Caco-2 (cell line): Measurements from ENCODE around the gene CFAP92. TPM values are rescaled to one million over a fixed set of nuclear protein-coding genes. Genes with fewer than 3 reads are reported as not detected.

Experiments
- BruUV-seq: library from RNA; stranded (reverse); fragments of 400-500 nt; replicated peaks from 2 replicates; lab custom pipeline; 2021; lab: Mats Ljungman, UMichigan
- CTCF ChIA-PET: fragments of 300-600 bp; sonication (Branson Sonifier 250); formaldehyde crosslinking; loops from one replicate; lab custom pipeline; 2022; ENCODE audit warnings: antibody characterized with exemption; lab: Charles Lee
- POLR2A ChIA-PET: fragments of 300-600 bp; sonication (Branson Sonifier 250); formaldehyde crosslinking; loops from one replicate; lab custom pipeline; 2022; ENCODE audit warnings: antibody characterized with exemption; lab: Charles Lee
- DNase-seq, 2 experiments: peaks; one replicate each; pipeline versions ENCODE4 v3.0.0 to v3.0.0-alpha.2; 2020 to 2022
- H3K27me3 ChIP-seq: replicated peaks from 2 replicates; pipeline ENCODE4 v1.6.0; 2011; ENCODE audit warnings: low read length; ENCODE audit not compliant: control insufficient read depth, insufficient read depth
- H3K36me3 ChIP-seq: 2 replicates; pipeline ENCODE4 v1.5.1; 2011; ENCODE audit warnings: low read length; ENCODE audit not compliant: control insufficient read depth, insufficient read depth
- H3K4me1 ChIP-seq: fragments of 250-450 bp; sonication (Bioruptor Pico); 2 replicates; pipeline ENCODE4 v1.5.1; 2020; ENCODE audit warnings: mild to moderate bottlenecking
- H3K4me3 ChIP-seq: 2 replicates; pipeline ENCODE4 v1.5.1; 2011; ENCODE audit warnings: low read depth, mild to moderate bottlenecking, control low read depth, low read length
- H3K9me3 ChIP-seq: fragments of 250-450 bp; sonication (Bioruptor Pico); 2 replicates; pipeline ENCODE4 v1.5.1; 2020; ENCODE audit warnings: mild to moderate bottlenecking, moderate library complexity
- H3K27ac Mint-ChIP-seq: one replicate; pipeline ENCODE4 v1.8.0; 2022; ENCODE audit warnings: mixed read lengths; ENCODE audit not compliant: unreplicated experiment
- H3K27me3 Mint-ChIP-seq: one replicate; pipeline ENCODE4 v1.8.0; 2022; ENCODE audit warnings: mixed read lengths; ENCODE audit not compliant: insufficient read depth, unreplicated experiment
- H3K36me3 Mint-ChIP-seq: one replicate; pipeline ENCODE4 v1.8.0; 2022; ENCODE audit warnings: mild to moderate bottlenecking, mixed read lengths; ENCODE audit not compliant: insufficient read depth, unreplicated experiment
- H3K4me1 Mint-ChIP-seq: one replicate; pipeline ENCODE4 v1.8.0; 2022; ENCODE audit warnings: low read depth, mixed read lengths; ENCODE audit not compliant: unreplicated experiment
- H3K4me3 Mint-ChIP-seq: one replicate; pipeline ENCODE4 v1.8.0; 2022; ENCODE audit warnings: mild to moderate bottlenecking, moderate library complexity, mixed read lengths; ENCODE audit not compliant: unreplicated experiment
- H3K9me3 Mint-ChIP-seq: one replicate; pipeline ENCODE4 v1.8.0; 2022; ENCODE audit warnings: mixed read lengths; ENCODE audit not compliant: unreplicated experiment
- intact Hi-C: fragments of 100-400 bp; cut with micrococcal nuclease; formaldehyde crosslinking; loops from one replicate; pipeline ENCODE4 v1.10.0; 2022; ENCODE audit not compliant: unreplicated experiment
- total RNA-seq: library from RNA; stranded (reverse); gene quantifications from 2 replicates; pipeline ENCODE4 v1.2.3, GENCODE V29; 2022
- TF ChIP-seq, protein P1 (sequence below), 2 experiments: fragments of 200-600 bp in 1 of 2; IDR thresholded peaks; 1 replicate in 1 of 2; 2 replicates in 1 of 2; pipeline versions ENCODE4 v1.5.1 to v1.8.0; 2011 to 2022; ENCODE audit warnings: antibody characterized with exemption in 1 of 2, control low read depth in 1 of 2, inconsistent platforms in 1 of 2, low read depth in 1 of 2, low read length in 1 of 2, mild to moderate bottlenecking in 1 of 2, moderate library complexity in 1 of 2; ENCODE audit not compliant: insufficient read depth in 1 of 2, severe bottlenecking in 1 of 2, unreplicated experiment in 1 of 2

The CFAP92 gene
- total RNA-seq, 1 experiment from 2014 or later: 5.9 TPM

DNA sequence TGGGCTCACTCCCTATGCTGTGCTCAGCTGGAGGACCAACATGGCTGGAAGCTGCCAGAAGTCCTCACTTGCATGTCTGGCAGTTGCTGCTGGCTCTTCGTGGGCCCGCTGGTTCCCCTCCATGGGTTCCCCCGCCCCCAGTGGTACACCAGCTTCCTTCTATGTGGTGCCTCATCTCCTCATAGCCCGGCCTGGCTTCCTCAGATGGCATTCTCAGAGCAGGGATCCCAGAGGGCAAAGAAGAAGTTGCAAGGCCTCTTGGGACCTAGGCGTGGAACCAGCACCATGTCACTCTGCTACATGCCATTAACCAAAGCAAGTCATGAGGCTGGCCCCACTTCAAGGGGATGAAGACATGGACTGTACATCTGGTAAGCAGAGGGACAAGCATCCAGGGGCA, 2.9 kb upstream of the CFAP92 start:
- no TSS peak for BruUV-seq
- CTCF ChIA-PET: no interaction called here
- Mint-ChIP-seq H3K4me1 (peaks cover 13% of the 10 kb centered on the region), H3K27me3 (no peaks in the 10 kb centered on the region), H3K9me3 (no peaks in the 10 kb centered on the region), H3K36me3 (no peaks in the 10 kb centered on the region), H3K27ac (no peak overlapping the region), H3K4me3 (no peak overlapping the region)
- intact Hi-C loops: no loop called here
- no peaks in the 10 kb centered on the region for H3K27me3 ChIP-seq
- TF ChIP-seq, protein P1, sequence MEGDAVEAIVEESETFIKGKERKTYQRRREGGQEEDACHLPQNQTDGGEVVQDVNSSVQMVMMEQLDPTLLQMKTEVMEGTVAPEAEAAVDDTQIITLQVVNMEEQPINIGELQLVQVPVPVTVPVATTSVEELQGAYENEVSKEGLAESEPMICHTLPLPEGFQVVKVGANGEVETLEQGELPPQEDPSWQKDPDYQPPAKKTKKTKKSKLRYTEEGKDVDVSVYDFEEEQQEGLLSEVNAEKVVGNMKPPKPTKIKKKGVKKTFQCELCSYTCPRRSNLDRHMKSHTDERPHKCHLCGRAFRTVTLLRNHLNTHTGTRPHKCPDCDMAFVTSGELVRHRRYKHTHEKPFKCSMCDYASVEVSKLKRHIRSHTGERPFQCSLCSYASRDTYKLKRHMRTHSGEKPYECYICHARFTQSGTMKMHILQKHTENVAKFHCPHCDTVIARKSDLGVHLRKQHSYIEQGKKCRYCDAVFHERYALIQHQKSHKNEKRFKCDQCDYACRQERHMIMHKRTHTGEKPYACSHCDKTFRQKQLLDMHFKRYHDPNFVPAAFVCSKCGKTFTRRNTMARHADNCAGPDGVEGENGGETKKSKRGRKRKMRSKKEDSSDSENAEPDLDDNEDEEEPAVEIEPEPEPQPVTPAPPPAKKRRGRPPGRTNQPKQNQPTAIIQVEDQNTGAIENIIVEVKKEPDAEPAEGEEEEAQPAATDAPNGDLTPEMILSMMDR (IDR thresholded peaks at IDR 0.05; ENCODE audit: insufficient read depth in 1 of 2, low read depth in 1 of 2, low read length in 1 of 2, severe bottlenecking in 1 of 2, unreplicated experiment in 1 of 2): no peak
- H3K36me3 ChIP-seq: no peaks in the 10 kb centered on the region
- H3K4me1 ChIP-seq: peaks cover 5% of the 10 kb centered on the region; the same call in 1 of the 2 replicates
- no peaks in the 10 kb centered on the region for H3K9me3 ChIP-seq
- POLR2A ChIA-PET: no interaction called here
- DNase-seq: no peak
- H3K4me3 ChIP-seq: no peak overlapping the region

DNA sequence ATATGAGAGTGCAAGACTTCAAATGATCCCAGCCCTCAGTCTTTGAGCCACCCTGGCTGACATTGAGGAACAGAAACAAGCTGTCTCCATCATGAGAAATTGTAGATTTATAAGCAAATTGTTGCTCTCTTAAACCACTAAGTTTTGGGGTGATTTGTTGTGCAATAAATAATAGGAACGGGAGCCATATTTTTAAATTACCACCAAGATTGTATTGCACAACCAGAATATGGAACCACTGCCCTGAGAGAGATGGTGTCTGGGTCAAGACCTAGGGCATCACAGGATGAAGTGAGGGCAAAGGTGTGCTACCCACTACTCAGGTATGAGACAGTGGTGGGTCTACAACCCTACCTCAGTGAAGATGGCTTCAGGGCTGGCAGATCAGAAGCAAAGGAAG, 2.3 kb upstream of the CFAP92 start:
- intact Hi-C loops: no loop called here
- Histone ChIP-seq H3K9me3 (no peaks in the 10 kb centered on the region), H3K27me3 (no peaks in the 10 kb centered on the region), H3K4me3 (no peak overlapping the region), H3K4me1 (peaks cover 5% of the 10 kb centered on the region; the same call in 1 of the 2 replicates), H3K36me3 (no peaks in the 10 kb centered on the region)
- TF ChIP-seq, protein P1 (IDR thresholded peaks at IDR 0.05; ENCODE audit: insufficient read depth in 1 of 2, low read depth in 1 of 2, low read length in 1 of 2, severe bottlenecking in 1 of 2, unreplicated experiment in 1 of 2): no peak
- Mint-ChIP-seq H3K4me3 (no peak overlapping the region), H3K36me3 (no peaks in the 10 kb centered on the region), H3K9me3 (no peaks in the 10 kb centered on the region), H3K4me1 (peaks cover 13% of the 10 kb centered on the region), H3K27ac (no peak overlapping the region), H3K27me3 (no peaks in the 10 kb centered on the region)
- ChIA-PET CTCF (no interaction called here), POLR2A (no interaction called here)
- no peak for DNase-seq
- no TSS peak for BruUV-seq

DNA sequence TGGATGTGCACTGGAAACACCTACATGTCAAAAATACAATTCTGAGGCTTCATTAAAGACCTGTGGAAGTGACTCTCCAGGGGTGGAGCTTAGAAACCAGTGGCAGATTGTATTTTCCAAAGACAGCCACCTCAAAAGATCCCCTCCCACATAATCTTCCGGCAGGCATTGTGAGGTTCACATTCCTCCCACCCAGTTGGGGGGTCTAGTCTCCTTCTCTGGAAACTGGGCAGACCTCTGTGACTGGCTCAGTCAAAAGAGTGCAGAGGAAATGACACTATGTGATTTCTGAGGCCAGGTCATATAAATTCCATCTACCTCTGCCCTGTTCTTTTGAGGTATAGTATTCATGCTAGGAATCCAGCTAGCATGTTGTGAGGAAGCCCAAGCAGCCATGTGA, 1.9 kb upstream of the CFAP92 start:
- TF ChIP-seq, protein P1 (IDR thresholded peaks at IDR 0.05; ENCODE audit: insufficient read depth in 1 of 2, low read depth in 1 of 2, low read length in 1 of 2, severe bottlenecking in 1 of 2, unreplicated experiment in 1 of 2): no peak
- Histone ChIP-seq H3K27me3 (no peaks in the 10 kb centered on the region), H3K9me3 (no peaks in the 10 kb centered on the region), H3K36me3 (no peaks in the 10 kb centered on the region), H3K4me1 (peaks cover 5% of the 10 kb centered on the region; the same call in 1 of the 2 replicates), H3K4me3 (no peak overlapping the region)
- DNase-seq: no peak
- Mint-ChIP-seq H3K4me3 (no peak overlapping the region), H3K36me3 (no peaks in the 10 kb centered on the region), H3K9me3 (no peaks in the 10 kb centered on the region), H3K27me3 (no peaks in the 10 kb centered on the region), H3K27ac (no peak overlapping the region), H3K4me1 (peaks cover 13% of the 10 kb centered on the region)
- ChIA-PET CTCF (interaction anchor here (0.6 kb wide), 1 partner anchor 31 kb away, joined by 3 read pairs; no protein-coding TSS in a partner anchor), POLR2A (no interaction called here)
- BruUV-seq: no TSS peak
- intact Hi-C loops: no loop called here
